Astrocyte of the spinal cord (primary cell): ENCODE measurements around the gene HES3.
A peak's percentile ranks its signal among the peaks of the same experiment; 100 is the strongest.

Source experiments
- DNase-seq: peaks from one replicate; pipeline ENCODE4 v3.0.0; 2011; ENCODE audit warnings: low read depth, low spot score
- H3K4me3 ChIP-seq: 2 replicates; pipeline ENCODE4 v1.5.1; 2011; ENCODE audit warnings: low read depth, mild to moderate bottlenecking, low read length, moderate library complexity
- CTCF ChIP-seq: IDR thresholded peaks from 2 replicates; pipeline ENCODE4 v1.5.1; 2012; ENCODE audit warnings: low read depth, mild to moderate bottlenecking, low read length, inconsistent platforms
- in situ Hi-C: cut with HindIII; loops from 2 replicates; pipeline ENCODE4 v1.10.0; 2017; ENCODE audit warnings: low sequenced_read_pairs

The HES3 gene

GRCh38 chr1:6276811-6277555 lies 33.0 kb downstream of the HES3 start:
- no peak for DNase-seq
- in situ Hi-C loops = no loop called here
- no peak overlapping the region for H3K4me3 ChIP-seq
- TF ChIP-seq CTCF = no peak

- no peak for TF ChIP-seq CTCF
- H3K4me3 ChIP-seq = no peak overlapping the region
- in situ Hi-C loops = no loop called here
- no peak for DNase-seq
Measured at GRCh38 chr1:6278263-6278662, 34.3 kb downstream of the HES3 start.

GRCh38 chr1:6279066-6279465 lies 35.1 kb downstream of the HES3 start:
- in situ Hi-C loops = no loop called here
- no peak for TF ChIP-seq CTCF
- no peak for DNase-seq
- H3K4me3 ChIP-seq = no peak overlapping the region

- no peak for DNase-seq
- no peak for TF ChIP-seq CTCF
- in situ Hi-C loops = no loop called here
- no peak overlapping the region for H3K4me3 ChIP-seq
Measured at GRCh38 chr1:6279613-6280383, 35.8 kb downstream of the HES3 start.

- in situ Hi-C loops = no loop called here
- TF ChIP-seq CTCF = peak; percentile 49
- DNase-seq = no peak
- H3K4me3 ChIP-seq = no peak overlapping the region
Measured at GRCh38 chr1:6280761-6281451, 36.9 kb downstream of the HES3 start.

GRCh38 chr1:6281511-6282402 lies 37.8 kb downstream of the HES3 start:
- no peak for TF ChIP-seq CTCF
- no peak for DNase-seq
- no peak overlapping the region for H3K4me3 ChIP-seq
- in situ Hi-C loops = no loop called here
